PFSK-1 (cell line): ENCODE results near the gene ARHGEF10L.

Source experiments
- FOXP2 ChIP-seq: optimal IDR thresholded peaks from 2 replicates; pipeline ENCODE3; 2011; ENCODE audit warnings: borderline replicate concordance, control low read depth, inconsistent platforms; ENCODE audit not compliant: insufficient read depth; ENCODE audit errors: extremely low read length, extremely low read depth
- POLR2AphosphoS5 ChIP-seq: IDR thresholded peaks from 2 replicates; pipeline ENCODE4 v1.6.1; 2012; ENCODE audit warnings: low read depth, mild to moderate bottlenecking, control low read depth, low read length, moderate library complexity
- SIN3A ChIP-seq: IDR thresholded peaks from 2 replicates; pipeline ENCODE4 v1.6.1; 2012; ENCODE audit warnings: mild to moderate bottlenecking, low read length, moderate library complexity, borderline replicate concordance; ENCODE audit not compliant: insufficient read depth
- TAF1 ChIP-seq: IDR thresholded peaks from 2 replicates; pipeline ENCODE4 v1.6.1; 2012; ENCODE audit warnings: low read length, control low read depth, borderline replicate concordance; ENCODE audit not compliant: insufficient read depth
- TF ChIP-seq, protein P1 (sequence below), 2 experiments: IDR thresholded peaks; 2 replicates each; pipeline versions ENCODE4 v1.6.1 to v1.8.0; 2011 to 2012; ENCODE audit warnings: low read depth in 2 of 2, low read length in 2 of 2, control low read depth in 1 of 2, inconsistent platforms in 1 of 2, mild to moderate bottlenecking in 1 of 2, moderate library complexity in 1 of 2; ENCODE audit not compliant: insufficient read depth in 1 of 2

DNA sequence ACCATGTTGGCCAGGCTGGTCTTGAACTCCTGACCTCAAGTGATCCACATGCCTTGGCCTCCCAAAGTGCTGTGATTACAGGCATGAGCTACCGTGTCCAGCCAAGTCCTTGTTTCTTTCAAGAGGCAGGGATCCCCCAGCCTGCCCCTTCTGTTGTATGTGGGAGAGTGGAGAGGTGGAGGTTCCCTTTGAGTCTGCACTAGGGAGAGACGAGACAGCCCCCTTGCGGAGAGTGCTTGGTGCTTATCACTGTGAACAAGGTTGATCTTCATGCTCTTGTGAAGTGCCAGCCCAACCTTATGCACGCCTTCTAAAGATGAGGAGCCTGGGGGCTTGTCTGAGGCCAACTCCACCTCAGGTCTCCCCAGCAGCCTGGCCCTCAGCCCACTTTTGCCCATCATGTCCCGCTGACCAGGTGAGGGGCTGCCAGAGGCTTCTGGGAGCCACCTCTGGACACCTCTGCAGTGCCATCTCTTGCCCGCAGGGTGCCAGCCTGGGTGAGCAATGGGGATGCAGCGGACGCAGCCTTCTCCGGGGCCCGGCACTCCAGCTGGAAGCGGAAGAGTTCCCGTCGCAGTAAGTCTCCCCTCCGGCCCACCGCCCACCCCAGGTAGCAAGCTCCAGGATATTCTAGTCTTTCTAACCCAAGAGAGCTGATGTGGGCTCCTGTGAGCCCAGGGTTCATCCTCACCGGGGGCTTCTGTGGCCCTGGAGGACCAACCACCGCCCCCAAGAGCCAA lies 62.3 kb downstream of the ARHGEF10L start:
- TF ChIP-seq SIN3A (no peak), POLR2AphosphoS5 (no peak), FOXP2 (no peak), TAF1 (no peak)
- TF ChIP-seq, protein P1, sequence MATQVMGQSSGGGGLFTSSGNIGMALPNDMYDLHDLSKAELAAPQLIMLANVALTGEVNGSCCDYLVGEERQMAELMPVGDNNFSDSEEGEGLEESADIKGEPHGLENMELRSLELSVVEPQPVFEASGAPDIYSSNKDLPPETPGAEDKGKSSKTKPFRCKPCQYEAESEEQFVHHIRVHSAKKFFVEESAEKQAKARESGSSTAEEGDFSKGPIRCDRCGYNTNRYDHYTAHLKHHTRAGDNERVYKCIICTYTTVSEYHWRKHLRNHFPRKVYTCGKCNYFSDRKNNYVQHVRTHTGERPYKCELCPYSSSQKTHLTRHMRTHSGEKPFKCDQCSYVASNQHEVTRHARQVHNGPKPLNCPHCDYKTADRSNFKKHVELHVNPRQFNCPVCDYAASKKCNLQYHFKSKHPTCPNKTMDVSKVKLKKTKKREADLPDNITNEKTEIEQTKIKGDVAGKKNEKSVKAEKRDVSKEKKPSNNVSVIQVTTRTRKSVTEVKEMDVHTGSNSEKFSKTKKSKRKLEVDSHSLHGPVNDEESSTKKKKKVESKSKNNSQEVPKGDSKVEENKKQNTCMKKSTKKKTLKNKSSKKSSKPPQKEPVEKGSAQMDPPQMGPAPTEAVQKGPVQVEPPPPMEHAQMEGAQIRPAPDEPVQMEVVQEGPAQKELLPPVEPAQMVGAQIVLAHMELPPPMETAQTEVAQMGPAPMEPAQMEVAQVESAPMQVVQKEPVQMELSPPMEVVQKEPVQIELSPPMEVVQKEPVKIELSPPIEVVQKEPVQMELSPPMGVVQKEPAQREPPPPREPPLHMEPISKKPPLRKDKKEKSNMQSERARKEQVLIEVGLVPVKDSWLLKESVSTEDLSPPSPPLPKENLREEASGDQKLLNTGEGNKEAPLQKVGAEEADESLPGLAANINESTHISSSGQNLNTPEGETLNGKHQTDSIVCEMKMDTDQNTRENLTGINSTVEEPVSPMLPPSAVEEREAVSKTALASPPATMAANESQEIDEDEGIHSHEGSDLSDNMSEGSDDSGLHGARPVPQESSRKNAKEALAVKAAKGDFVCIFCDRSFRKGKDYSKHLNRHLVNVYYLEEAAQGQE (IDR thresholded peaks at IDR 0.05; ENCODE audit: insufficient read depth in 1 of 2, low read depth in 2 of 2, low read length in 2 of 2), result no peak
